Adrenal gland (tissue), 12 donors: ENCODE results near the gene NDEL1. TPM values are rescaled to one million over a fixed set of nuclear protein-coding genes. Genes with fewer than 3 reads are reported as not detected.

ENCODE experiments used
- DNase-seq, 7 donors: peaks; one replicate each; pipeline ENCODE4 v3.0.0-alpha.2; 2019 to 2020
- H3K27ac ChIP-seq, 5 donors: fragments of 200-600 bp; sonication (generic) in 4 of 5; 1 replicate in 3 of 5; 2 replicates in 2 of 5; pipeline versions ENCODE4 v1.5.1 to v1.8.0; 2016 to 2020; ENCODE audit warnings: mild to moderate bottlenecking in 1 of 5
- H3K27me3 ChIP-seq: fragments of 200-600 bp; 2 replicates; pipeline ENCODE4 v1.8.0; 2021
- H3K36me3 ChIP-seq, 2 donors: fragments of 200-600 bp; replicated peaks in 1 of 2; 1 replicate in 1 of 2; 2 replicates in 1 of 2; pipeline versions ENCODE4 v1.5.1 to v1.8.0; 2018 to 2022
- H3K4me1 ChIP-seq, 2 donors: fragments of 200-600 bp; replicated peaks in 1 of 2; 1 replicate in 1 of 2; 2 replicates in 1 of 2; pipeline versions ENCODE4 v1.5.1 to v1.8.0; 2018 to 2021
- H3K4me3 ChIP-seq, 4 donors: fragments of 200-600 bp; sonication (generic) in 3 of 4; one replicate each; pipeline ENCODE4 v1.5.1; 2016 to 2018
- H3K9me3 ChIP-seq, 3 donors: fragments of 200-600 bp; sonication (generic) in 1 of 3; replicated peaks in 1 of 3; 1 replicate in 2 of 3; 2 replicates in 1 of 3; pipeline versions ENCODE4 v1.5.1 to v1.8.0; 2016 to 2021
- CTCF ChIP-seq, 6 experiments: fragments of 450-650 bp in 4 of 6; fragments of 200-600 bp in 2 of 6; sonication (generic) in 1 of 6; IDR thresholded peaks; 1 replicate in 5 of 6; 2 replicates in 1 of 6; pipeline versions ENCODE4 v1.5.1 to v1.8.0; 2016 to 2021; ENCODE audit warnings: antibody characterized with exemption in 6 of 6, mild to moderate bottlenecking in 2 of 6, moderate library complexity in 1 of 6
- POLR2A ChIP-seq, 2 donors: fragments of 450-650 bp; IDR thresholded peaks; one replicate each; pipeline ENCODE4 v1.6.1; 2017; ENCODE audit warnings: antibody characterized with exemption in 2 of 2, mild to moderate bottlenecking in 2 of 2, moderate library complexity in 1 of 2
- WGBS, 4 donors: extraction: QIAGEN DNeasy Blood & Tissue Kit in 2 of 4; methylation state at CpG; one replicate each; pipeline versions ENCODE4 v1.1.5 to v1.1.7; 2013 to 2017; 5-methylcytosine and 5-hydroxymethylcytosine counted together
- intact Hi-C, 2 donors: fragments of 100-400 bp; cut with DNase I; formaldehyde crosslinking; loops; one replicate each; pipeline versions ENCODE4 v1.14.1 to v1.15.0; 2022 to 2023
- polyA plus RNA-seq, 3 donors: library from polyadenylated mRNA; stranded (reverse); fragments of 200-250 nt in 2 of 3; fragments of 350-450 nt in 1 of 3; fragmentation: Illumina TruSeq in 1 of 3; extraction: RNeasy Lipid Tissue Mini Kit (QIAGEN cat#74804) in 1 of 3; gene quantifications; one replicate each; pipeline ENCODE4 v1.2.3, GENCODE V29; 2013 to 2014
- total RNA-seq, 9 donors: library from RNA; depleted of rRNA in 4 of 9; stranded (reverse); fragments of >200 nt in 4 of 9; fragments of 120-200 nt in 1 of 9; fragmentation: NEBNext Ultra II Directional in 1 of 9; extraction: Animal tissue kit (Norgen Biotek cat#: 25700) in 1 of 9; gene quantifications; one replicate each; pipeline versions ENCODE4 v1.1.0 to v1.2.4, GENCODE V29; 2013 to 2023
- donor health status: healthy with polysubstance abuse.
- donor health status: Bipolar disorder and iron deficiency.
- donor health status: DM: yes; HTN: yes; CAD: no.
- donor health status: DM: no; HTN: no; CAD: no.
- donor health status: DM: no; HTN: no; CAD: no.
- donor health status: DM: yes; HTN: yes; CAD: no.

Gene NDEL1
- total and polyA plus RNA-seq, 12 donors: 21.9 to 265 (median 47.0) TPM

GRCh38 chr17:8459831-8460230 is 24.1 kb downstream of the NDEL1 start:
- WGBS, 4 donors: 94 to 96% (median 95%) methylated on average over 3 of the region's 3 CpGs
- Histone ChIP-seq H3K27ac (no peak overlapping the region), H3K27me3 (no peaks in the 10 kb centered on the region), H3K4me1 (peaks cover 13 to 14% of the 10 kb centered on the region in 2 donors), H3K36me3 (peaks cover 0 to 75% of the 10 kb centered on the region in 2 donors), H3K4me3 (no peak overlapping the region), H3K9me3 (no peaks in the 10 kb centered on the region)
- no peak for TF ChIP-seq POLR2A (IDR thresholded peaks at IDR 0.05)
- TF ChIP-seq CTCF (IDR thresholded peaks at IDR 0.05): no peak
- no peak for DNase-seq
- intact Hi-C loops: no loop called here

- Histone ChIP-seq H3K4me3 (no peak overlapping the region), H3K9me3 (no peaks in the 10 kb centered on the region), H3K27me3 (no peaks in the 10 kb centered on the region), H3K36me3 (peaks cover 0 to 58% of the 10 kb centered on the region in 2 donors), H3K27ac (no peak overlapping the region), H3K4me1 (peaks cover 17 to 26% of the 10 kb centered on the region in 2 donors)
- DNase-seq: no peak
- TF ChIP-seq CTCF (IDR thresholded peaks at IDR 0.05) (no peak), POLR2A (IDR thresholded peaks at IDR 0.05) (no peak)
- WGBS, 4 donors: 67 to 76% (median 72%) methylated on average over 4 to 5 of the region's 5 CpGs
- intact Hi-C loops: no loop called here
These were observed 26.9 kb downstream of the NDEL1 start for GRCh38 chr17:8462564-8462963.

- no peak overlapping the region for H3K4me3 ChIP-seq
- WGBS, 4 donors: 76 to 84% (median 79%) methylated on average over 5 of the region's 5 CpGs
- H3K27ac ChIP-seq: no peak overlapping the region
- H3K27me3 ChIP-seq: no peaks in the 10 kb centered on the region
- H3K4me1 ChIP-seq: peaks cover 14 to 22% of the 10 kb centered on the region in 2 donors
- DNase-seq: no peak
- H3K36me3 ChIP-seq: peaks cover 0 to 58% of the 10 kb centered on the region in 2 donors
- no peaks in the 10 kb centered on the region for H3K9me3 ChIP-seq
- intact Hi-C loops: no loop called here
- no peak for TF ChIP-seq POLR2A (IDR thresholded peaks at IDR 0.05)
- TF ChIP-seq CTCF (IDR thresholded peaks at IDR 0.05): no peak
These were observed 27.4 kb downstream of the NDEL1 start for GRCh38 chr17:8463099-8463498.

- DNase-seq: peak in 1 of 7 donors; percentile 44
- intact Hi-C loops: no loop called here
These were observed 29.3 kb downstream of the NDEL1 start for GRCh38 chr17:8464941-8465340.

More at GRCh38 chr17:8464941-8465340, 29.3 kb downstream of the NDEL1 start:
- no peaks in the 10 kb centered on the region for H3K9me3 ChIP-seq
- no peak for TF ChIP-seq POLR2A (IDR thresholded peaks at IDR 0.05)
- TF ChIP-seq CTCF (IDR thresholded peaks at IDR 0.05): no peak
- no peaks in the 10 kb centered on the region for H3K27me3 ChIP-seq
- 45 to 54% (median 50%) methylated on average over 3 to 4 of the region's 4 CpGs for WGBS, 4 donors
- no peak overlapping the region for H3K4me3 ChIP-seq
- peaks cover 0 to 55% of the 10 kb centered on the region in 2 donors for H3K36me3 ChIP-seq
- H3K4me1 ChIP-seq: peaks cover 6 to 16% of the 10 kb centered on the region in 2 donors
- no peak overlapping the region for H3K27ac ChIP-seq
